ENCODE results near the gene PXDN.

The PXDN gene

GRCh38 chr2:1639086-1639858 lies 105.0 kb downstream of the PXDN start (continued):
- TF ChIP-seq ZNF148 (tag by site-specific recombination; IDR thresholded peaks at IDR 0.05; ENCODE audit: borderline replicate concordance) (no peak), ZIC2 (tag by site-specific recombination; IDR thresholded peaks at IDR 0.05) (no peak), TSHZ1 (tag by site-specific recombination; IDR thresholded peaks at IDR 0.05; ENCODE audit: borderline replicate concordance) (no peak), ZNF223 (tag by site-specific recombination; IDR thresholded peaks at IDR 0.05) (no peak), ZNF777 (tag by site-specific recombination; IDR thresholded peaks at IDR 0.05; ENCODE audit: borderline replicate concordance) (no peak)

DNA sequence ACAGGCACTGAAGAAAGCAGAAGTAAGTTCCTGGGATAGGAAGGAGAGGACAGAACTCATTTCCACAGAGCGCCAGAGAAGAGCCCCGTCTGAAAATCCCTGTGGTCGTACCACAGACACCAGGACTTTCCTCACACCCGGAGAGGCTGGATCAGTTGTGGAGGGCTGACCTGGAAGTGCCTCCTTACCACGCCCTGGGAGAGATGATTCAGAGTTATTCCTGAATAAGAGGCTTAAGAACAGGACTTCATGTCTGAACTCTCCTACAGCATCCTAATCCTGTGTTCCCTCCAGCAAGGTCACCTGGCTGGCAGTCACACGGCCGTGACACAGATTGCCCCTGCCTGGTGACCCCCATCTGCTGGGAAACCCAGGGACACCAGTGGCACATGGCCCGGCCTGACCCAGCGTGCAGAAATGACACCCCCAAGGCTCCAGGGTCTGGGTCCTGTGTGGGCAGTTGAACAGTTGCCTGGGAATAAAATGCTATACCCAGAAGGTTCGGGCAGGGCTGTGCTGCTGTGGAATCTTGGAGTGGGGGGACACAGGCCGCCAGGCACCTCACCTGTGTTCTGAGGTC lies 105.9 kb downstream of the PXDN start:
- CTCF ChIA-PET, result no interaction called here
- Histone ChIP-seq H3K36me3 (ENCODE audit: control insufficient read depth in 2 of 2, insufficient read depth in 1 of 2, low read length in 2 of 2) (peaks cover 0 to 69% of the 10 kb centered on the region in 2 experiments; a peak in 1 of 3 replicates), H3K9me3 (ENCODE audit: control insufficient read depth, insufficient read depth, low read depth, low read length) (no peaks in the 10 kb centered on the region), H3K4me1 (ENCODE audit: control insufficient read depth, insufficient read depth, low read length) (no peaks in the 10 kb centered on the region), H3K27ac (ENCODE audit: extremely low read depth, low read depth, low read length) (no peak overlapping the region), H3K4me3 (ENCODE audit: low read depth, low read length) (no peak overlapping the region)
- POLR2A ChIA-PET, result no interaction called here
- no peak for TF ChIP-seq ZNF19 (tag by site-specific recombination; IDR thresholded peaks at IDR 0.05; ENCODE audit: low read depth)
- TF ChIP-seq ZEB2 (tag by site-specific recombination; IDR thresholded peaks at IDR 0.05), result no peak
- TF ChIP-seq ZNF624 (tag by site-specific recombination; IDR thresholded peaks at IDR 0.05), result no peak
- TF ChIP-seq, protein P1, sequence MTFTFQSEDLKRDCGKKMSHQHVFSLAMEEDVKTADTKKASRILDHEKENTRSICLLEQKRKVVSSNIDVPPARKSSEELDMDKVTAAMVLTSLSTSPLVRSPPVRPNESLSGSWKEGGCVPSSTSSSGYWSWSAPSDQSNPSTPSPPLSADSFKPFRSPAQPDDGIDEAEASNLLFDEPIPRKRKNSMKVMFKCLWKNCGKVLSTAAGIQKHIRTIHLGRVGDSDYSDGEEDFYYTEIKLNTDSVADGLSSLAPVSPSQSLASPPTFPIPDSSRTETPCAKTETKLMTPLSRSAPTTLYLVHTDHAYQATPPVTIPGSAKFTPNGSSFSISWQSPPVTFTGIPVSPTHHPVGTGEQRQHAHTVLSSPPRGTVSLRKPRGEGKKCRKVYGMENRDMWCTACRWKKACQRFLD (tag by site-specific recombination; IDR thresholded peaks at IDR 0.05), result no peak
- TF ChIP-seq ZNF76 (tag by site-specific recombination; IDR thresholded peaks at IDR 0.05; ENCODE audit: borderline replicate concordance, low read depth), result no peak
- TF ChIP-seq ZNF664 (tag by site-specific recombination; IDR thresholded peaks at IDR 0.05), result no peak
- TF ChIP-seq PRDM10 (tag by site-specific recombination; IDR thresholded peaks at IDR 0.05), result no peak
- no peak for TF ChIP-seq ZNF155 (tag by site-specific recombination; IDR thresholded peaks at IDR 0.05)
- no peak for TF ChIP-seq ZBTB11 (tag by site-specific recombination; conservative IDR thresholded peaks at IDR 0.05; ENCODE audit: low read depth)
- no peak for TF ChIP-seq ZNF169 (tag by site-specific recombination; IDR thresholded peaks at IDR 0.05)

All from HEK293 (cell line).